Forelimb muscle (tissue), 1 donor: Measurements from ENCODE around the gene GNPTAB. TPM values are rescaled to one million over a fixed set of nuclear protein-coding genes. Genes with fewer than 3 reads are reported as not detected.
"Not testable (repeated sequence)": the region's sequence is repeated elsewhere in the genome, so short reads cannot be mapped to it uniquely, and the experiment has no call there.

Experiments used
- DNase-seq: peaks from one replicate; pipeline ENCODE4 v3.0.0-alpha.2; 2013; ENCODE audit warnings: low read depth
- polyA plus RNA-seq: library from polyadenylated mRNA; unstranded; fragments of 120-200 nt; gene quantifications from one replicate; pipeline ENCODE4 v1.2.1, GENCODE V29; 2013; ENCODE audit not compliant: insufficient read length

The GNPTAB gene
- polyA plus RNA-seq, 1 donor = 17.4 TPM

- no peak for DNase-seq
Observed at GRCh38 chr12:101737476-101737875, 93.3 kb downstream of the GNPTAB start.

- not testable (repeated sequence) for DNase-seq
Observed at GRCh38 chr12:101734482-101734881, 96.3 kb downstream of the GNPTAB start.

GRCh38 chr12:101733166-101733565 is 97.6 kb downstream of the GNPTAB start:
- DNase-seq = no peak

- DNase-seq = no peak
Observed at GRCh38 chr12:101732318-101732717, 98.4 kb downstream of the GNPTAB start.

- no peak for DNase-seq
Observed at GRCh38 chr12:101729842-101730241, 100.9 kb downstream of the GNPTAB start.

- no peak for DNase-seq
Observed at GRCh38 chr12:101727098-101727497, 103.7 kb downstream of the GNPTAB start.

GRCh38 chr12:101722392-101722791 is 108.4 kb downstream of the GNPTAB start:
- no peak for DNase-seq

- no peak for DNase-seq
Observed at GRCh38 chr12:101720118-101720517, 110.6 kb downstream of the GNPTAB start.

GRCh38 chr12:101719566-101719965 is 111.2 kb downstream of the GNPTAB start:
- DNase-seq = no peak

GRCh38 chr12:101714877-101715444 is 115.8 kb downstream of the GNPTAB start:
- no peak for DNase-seq

GRCh38 chr12:101713930-101714329 is 116.8 kb downstream of the GNPTAB start:
- DNase-seq = no peak

GRCh38 chr12:101713059-101713682 is 117.6 kb downstream of the GNPTAB start:
- DNase-seq = no peak

GRCh38 chr12:101710288-101710687 is 120.5 kb downstream of the GNPTAB start:
- no peak for DNase-seq

GRCh38 chr12:101707131-101707782 is 123.5 kb downstream of the GNPTAB start:
- no peak for DNase-seq

GRCh38 chr12:101706403-101706802 is 124.4 kb downstream of the GNPTAB start:
- no peak for DNase-seq

- no peak for DNase-seq
Observed at GRCh38 chr12:101703487-101703886, 127.3 kb downstream of the GNPTAB start.

- no peak for DNase-seq
Observed at GRCh38 chr12:101700299-101700820, 130.4 kb downstream of the GNPTAB start.

- no peak for DNase-seq
Observed at GRCh38 chr12:101698800-101699347, 131.9 kb downstream of the GNPTAB start.

GRCh38 chr12:101697930-101698799 is 132.6 kb downstream of the GNPTAB start:
- no peak for DNase-seq

GRCh38 chr12:101697197-101697929 is 133.4 kb downstream of the GNPTAB start, which contains the start of gene CHPT1:
Gene CHPT1, plus strand, starts transcription at chr12:101697640. Its CDS starts 222 bp downstream, at chr12:101697862.
- no peak for DNase-seq
